GM12878 (cell line): ENCODE measurements around the gene CDCA7L. TPM values are rescaled to one million over a fixed set of nuclear protein-coding genes. Genes with fewer than 3 reads are reported as not detected.

ENCODE experiments used
- ATAC-seq: fragments of 200-7000 bp; cut with Tn5 transposase; 3 replicates; pipeline ENCODE4 v1.9.1; 2020; ENCODE audit warnings: mild to moderate bottlenecking, moderate library complexity
- BruUV-seq: library from RNA; stranded (reverse); fragments of 400-500 nt; replicated peaks from 2 replicates; lab custom pipeline; 2021; lab: Mats Ljungman, UMichigan
- CTCF ChIA-PET: fragments of 300-600 bp; sonication (Branson Sonifier 250); formaldehyde crosslinking; extraction: SDS; loops from one replicate; lab custom pipeline; 2021; ENCODE audit warnings: inconsistent platforms; lab: Yijun Ruan, JAX
- POLR2A ChIA-PET: fragments of 350-600 bp; formaldehyde crosslinking; extraction: SDS; loops from one replicate; lab custom pipeline; 2021; ENCODE audit warnings: inconsistent platforms; lab: Charles Lee
- RAD21 ChIA-PET: fragments of 300-600 bp; sonication (Branson Sonifier 250); formaldehyde crosslinking; loops from one replicate; lab custom pipeline; 2023; ENCODE audit warnings: antibody characterized with exemption; ENCODE audit not compliant: unreplicated experiment; lab: Charles Lee
- SMC1A ChIA-PET: fragments of 300-600 bp; sonication (Branson Sonifier 250); formaldehyde crosslinking; loops from one replicate; lab custom pipeline; 2023; ENCODE audit not compliant: unreplicated experiment, uncharacterized antibody; lab: Charles Lee
- DNase-seq: peaks from one replicate; pipeline ENCODE4 v3.0.0-alpha.2; 2011; ENCODE audit warnings: low read depth, low spot score
- FAIRE-seq: peaks from 3 replicates; lab custom pipeline; 2011; peaks lifted over from hg19 to GRCh38; lab: Jason Lieb, UNC
- H2AFZ ChIP-seq: 2 replicates; pipeline ENCODE4 v1.6.0; 2011; ENCODE audit warnings: low read depth, low read length, control low read depth; ENCODE audit not compliant: control insufficient read depth
- H3K27ac ChIP-seq: 2 replicates; pipeline ENCODE4 v1.5.1; 2011; ENCODE audit warnings: control low read depth; ENCODE audit not compliant: control insufficient read depth, insufficient read depth
- H3K27me3 ChIP-seq, 2 experiments: replicated peaks in 1 of 2; 2 replicates each; pipeline versions ENCODE4 v1.6.0 to v1.6.1; 2011; ENCODE audit warnings: low read length in 1 of 2; ENCODE audit not compliant: control insufficient read depth in 2 of 2, insufficient read depth in 2 of 2
- H3K36me3 ChIP-seq, 2 experiments: 2 replicates each; pipeline ENCODE4 v1.5.1; 2011; ENCODE audit warnings: low read length in 1 of 2; ENCODE audit not compliant: control insufficient read depth in 2 of 2, insufficient read depth in 2 of 2
- H3K4me1 ChIP-seq: 2 replicates; pipeline ENCODE4 v1.6.1; 2011; ENCODE audit warnings: mild to moderate bottlenecking, low read length, moderate library complexity, mixed read lengths; ENCODE audit not compliant: control insufficient read depth, insufficient read depth
- H3K4me2 ChIP-seq: 2 replicates; pipeline ENCODE4 v1.6.0; 2011; ENCODE audit warnings: control low read depth; ENCODE audit not compliant: control insufficient read depth, insufficient read depth
- H3K4me3 ChIP-seq: fragments of 200-600 bp; sonication (generic); 2 replicates; pipeline ENCODE4 v1.5.1; 2016
- H3K79me2 ChIP-seq: 2 replicates; pipeline ENCODE4 v1.6.0; 2011; ENCODE audit warnings: low read length; ENCODE audit not compliant: control insufficient read depth, insufficient read depth
- H3K9ac ChIP-seq: 2 replicates; pipeline ENCODE4 v1.8.0; 2011; ENCODE audit warnings: low read length, control low read depth, mixed read lengths; ENCODE audit not compliant: control insufficient read depth, insufficient read depth
- H3K9me3 ChIP-seq: replicated peaks from 3 replicates; pipeline ENCODE4 v1.5.1; 2011; ENCODE audit warnings: mild to moderate bottlenecking, low read length; ENCODE audit not compliant: control insufficient read depth, insufficient read depth
- H4K20me1 ChIP-seq: 2 replicates; pipeline ENCODE4 v1.6.0; 2011; ENCODE audit not compliant: control insufficient read depth, insufficient read depth
- CBFB ChIP-seq: IDR thresholded peaks from 2 replicates; pipeline ENCODE4 v1.6.1; 2016; ENCODE audit warnings: antibody characterized with exemption, low read depth
- CEBPZ ChIP-seq: fragments of 150-350 bp; IDR thresholded peaks from 2 replicates; pipeline ENCODE4 v1.6.1; 2016; ENCODE audit warnings: low read depth, low read length
- CREB1 ChIP-seq: IDR thresholded peaks from 2 replicates; pipeline ENCODE4 v1.6.1; 2012; ENCODE audit warnings: low read depth, mild to moderate bottlenecking, inconsistent platforms
- E2F8 ChIP-seq: fragments of 450-650 bp; IDR thresholded peaks from 2 replicates; pipeline ENCODE4 v1.6.1; 2018; ENCODE audit warnings: mild to moderate bottlenecking, low read depth, moderate library complexity; ENCODE audit not compliant: partially characterized antibody
- ELK1 ChIP-seq: IDR thresholded peaks from 2 replicates; pipeline ENCODE4 v1.6.1; 2012; ENCODE audit warnings: low read depth, low read length, improper control_type of control experiment
- JUNB ChIP-seq: IDR thresholded peaks from 2 replicates; pipeline ENCODE4 v1.6.1; 2016; ENCODE audit warnings: antibody characterized with exemption, mild to moderate bottlenecking
- WGBS: methylation state at CpG from one replicate; pipeline ENCODE4 v1.1.6; 2016; ENCODE audit warnings: low lambda C conversion rate; ENCODE audit not compliant: insufficient replicate concordance, insufficient coverage; ENCODE audit errors: missing lambda C conversion rate; 5-methylcytosine and 5-hydroxymethylcytosine counted together
- in situ Hi-C: fragments of 300-500 bp; cut with MboI; formaldehyde crosslinking; loops from 9 replicates; pipeline ENCODE4 v1.14.3; 2018; ENCODE audit warnings: mixed read lengths
- intact Hi-C: fragments of 100-400 bp; cut with micrococcal nuclease; formaldehyde crosslinking; loops from one replicate; pipeline ENCODE4 v1.14.2; 2022; ENCODE audit not compliant: unreplicated experiment
- polyA plus RNA-seq, 11 experiments: library from polyadenylated mRNA; depleted of rRNA in 4 of 11; unstranded in 6 of 11; stranded (reverse) in 5 of 11; fragments of >200 nt; fragmentation: Nextera tagmentation in 4 of 11; fragmentation: Illumina TruSeq in 1 of 11; extraction: Ambion mirVana in 4 of 11; extraction: Trizol in 1 of 11; gene quantifications; 1 replicate in 1 of 11; 2 replicates in 10 of 11; pipeline versions ENCODE4 v1.2.1 to v1.2.3, GENCODE V29; 2011 to 2016; ENCODE audit warnings: inconsistent platforms in 2 of 11, missing spikeins in 2 of 11, low read depth in 1 of 11
- total RNA-seq, 4 experiments: library from RNA; depleted of rRNA in 3 of 4; stranded (reverse); fragments of >200 nt in 3 of 4; fragmentation: Illumina TruSeq in 1 of 4; extraction: Trizol in 1 of 4; gene quantifications; 2 replicates each; pipeline versions ENCODE4 v1.2.1 to v1.2.3, GENCODE V29; 2013 to 2021

CDCA7L gene
- total and polyA plus RNA-seq, 10 of the 15 experiments (the other 5 are each of a cell fraction or from before 2014, with no cell fraction given) = 30.3 to 92.2 (median 68.5) TPM

GRCh38 chr7:21887779-21888178 is 57.9 kb downstream of the CDCA7L start:
- H3K27me3 ChIP-seq = no peaks in the 10 kb centered on the region
- H3K4me2 ChIP-seq = no peak overlapping the region
- POLR2A ChIA-PET = no interaction called here
- 97% methylated on average over 4 of the region's 4 CpGs for WGBS
- no peak overlapping the region for H3K4me3 ChIP-seq
- TF ChIP-seq ELK1 (no peak), CEBPZ (no peak)
- CTCF ChIA-PET = no interaction called here
- no peak for DNase-seq
- no peaks in the 10 kb centered on the region for H3K4me1 ChIP-seq
- no peaks in the 10 kb centered on the region for H3K79me2 ChIP-seq
- no peak for ATAC-seq
- H2AFZ ChIP-seq = no peak overlapping the region
- no TSS peak for BruUV-seq
- no peak overlapping the region for H3K9ac ChIP-seq
- intact Hi-C loops (no loop called here), in situ Hi-C loops (no loop called here)
- RAD21 ChIA-PET = no interaction called here
- H3K27ac ChIP-seq = no peak overlapping the region
- no peaks in the 10 kb centered on the region for H4K20me1 ChIP-seq
- H3K36me3 ChIP-seq = no peaks in the 10 kb centered on the region
- no peaks in the 10 kb centered on the region for H3K9me3 ChIP-seq
- SMC1A ChIA-PET = no interaction called here
- FAIRE-seq = no peak

- H3K9ac ChIP-seq = no peak overlapping the region
- 98% methylated on average over 2 of the region's 2 CpGs for WGBS
- no peak overlapping the region for H3K4me3 ChIP-seq
- H3K36me3 ChIP-seq = no peaks in the 10 kb centered on the region
- TF ChIP-seq CREB1 (no peak), CBFB (no peak), E2F8 (no peak), JUNB (no peak)
- H3K79me2 ChIP-seq = no peaks in the 10 kb centered on the region
- ChIA-PET POLR2A (no interaction called here), CTCF (no interaction called here), SMC1A (no interaction called here), RAD21 (no interaction called here)
- in situ Hi-C loops (no loop called here), intact Hi-C loops (no loop called here)
- ATAC-seq (no peak), DNase-seq (no peak), FAIRE-seq (no peak)
- BruUV-seq = no TSS peak
- H3K4me1 ChIP-seq = no peaks in the 10 kb centered on the region
- H4K20me1 ChIP-seq = no peaks in the 10 kb centered on the region
- no peak overlapping the region for H2AFZ ChIP-seq
- no peaks in the 10 kb centered on the region for H3K27me3 ChIP-seq
- no peak overlapping the region for H3K4me2 ChIP-seq
- H3K27ac ChIP-seq = no peak overlapping the region
- no peaks in the 10 kb centered on the region for H3K9me3 ChIP-seq
These were observed 58.3 kb downstream of the CDCA7L start for GRCh38 chr7:21887353-21887752.
